Urothelium cell line (cell line): ENCODE data around the gene CDH4.
"Not testable (repeated sequence)": the region's sequence is repeated elsewhere in the genome, so short reads cannot be mapped to it uniquely, and the experiment has no call there.

Experiments used
- DNase-seq: peaks from one replicate; pipeline ENCODE4 v3.0.0; 2011; ENCODE audit warnings: low spot score, mixed read lengths
- FAIRE-seq: peaks from 2 replicates; lab custom pipeline; 2011; peaks lifted over from hg19 to GRCh38; lab: Jason Lieb, UNC

CDH4 gene

GRCh38 chr20:61956396-61957342, 704.6 kb downstream of the CDH4 start:
- no peak for DNase-seq
- FAIRE-seq, result no peak

GRCh38 chr20:61957961-61958715, 706.1 kb downstream of the CDH4 start:
- DNase-seq (no peak), FAIRE-seq (no peak)

GRCh38 chr20:61958773-61959700, 707.0 kb downstream of the CDH4 start:
- DNase-seq, result no peak
- no peak for FAIRE-seq

- FAIRE-seq (no peak), DNase-seq (no peak)
Measured at GRCh38 chr20:61960836-61961235, 708.8 kb downstream of the CDH4 start.

- no peak for DNase-seq
- no peak for FAIRE-seq
Measured at GRCh38 chr20:61963149-61963548, 711.1 kb downstream of the CDH4 start.

- FAIRE-seq (no peak), DNase-seq (no peak)
Measured at GRCh38 chr20:61963885-61964674, 712.0 kb downstream of the CDH4 start.

GRCh38 chr20:61964675-61965605, 712.9 kb downstream of the CDH4 start:
- FAIRE-seq, result no peak
- no peak for DNase-seq

- no peak for DNase-seq
- no peak for FAIRE-seq
Measured at GRCh38 chr20:61965606-61966491, 713.8 kb downstream of the CDH4 start.

- no peak for DNase-seq
- FAIRE-seq, result peak; percentile 32
Measured at GRCh38 chr20:61966492-61967244, 714.6 kb downstream of the CDH4 start.

- DNase-seq, result no peak
- no peak for FAIRE-seq
Measured at GRCh38 chr20:61967300-61967699, 715.2 kb downstream of the CDH4 start.

GRCh38 chr20:61968036-61968810, 716.2 kb downstream of the CDH4 start:
- DNase-seq (no peak), FAIRE-seq (no peak)

- no peak for FAIRE-seq
- no peak for DNase-seq
Measured at GRCh38 chr20:61968932-61969331, 716.9 kb downstream of the CDH4 start.

- DNase-seq, result no peak
- no peak for FAIRE-seq
Measured at GRCh38 chr20:61969806-61970205, 717.7 kb downstream of the CDH4 start.

- FAIRE-seq (peak; percentile 53), DNase-seq (no peak)
Measured at GRCh38 chr20:61970357-61970756, 718.3 kb downstream of the CDH4 start.

- not testable (repeated sequence) for FAIRE-seq
Measured at GRCh38 chr20:61971595-61971994, 719.5 kb downstream of the CDH4 start.

More at GRCh38 chr20:61971595-61971994, 719.5 kb downstream of the CDH4 start:
- DNase-seq, result not testable (repeated sequence)
